Endothelial cell of umbilical vein (primary cell): Measurements from ENCODE around the gene PRRC2C.

Source experiments
- MYC ChIP-seq: IDR thresholded peaks from one replicate; pipeline ENCODE4 v1.6.1; 2011; ENCODE audit warnings: mild to moderate bottlenecking, low read depth, low read length
- POLR2A ChIP-seq: IDR thresholded peaks from 2 replicates; pipeline ENCODE4 v1.6.1; 2012; ENCODE audit warnings: low read depth, mild to moderate bottlenecking, control low read depth, low read length
- TF ChIP-seq, protein P1 (sequence below), 2 donors: IDR thresholded peaks; 1 replicate in 1 of 2; 2 replicates in 1 of 2; pipeline ENCODE4 v1.5.1; 2011; ENCODE audit warnings: low read length in 2 of 2, mild to moderate bottlenecking in 2 of 2, moderate library complexity in 2 of 2, control low read depth in 1 of 2, inconsistent platforms in 1 of 2, low read depth in 1 of 2; ENCODE audit not compliant: insufficient read depth in 1 of 2; ENCODE audit errors: extremely low read depth in 1 of 2

GRCh38 chr1:171501305-171502024 lies 16.1 kb downstream of the PRRC2C start:
- TF ChIP-seq, protein P1, sequence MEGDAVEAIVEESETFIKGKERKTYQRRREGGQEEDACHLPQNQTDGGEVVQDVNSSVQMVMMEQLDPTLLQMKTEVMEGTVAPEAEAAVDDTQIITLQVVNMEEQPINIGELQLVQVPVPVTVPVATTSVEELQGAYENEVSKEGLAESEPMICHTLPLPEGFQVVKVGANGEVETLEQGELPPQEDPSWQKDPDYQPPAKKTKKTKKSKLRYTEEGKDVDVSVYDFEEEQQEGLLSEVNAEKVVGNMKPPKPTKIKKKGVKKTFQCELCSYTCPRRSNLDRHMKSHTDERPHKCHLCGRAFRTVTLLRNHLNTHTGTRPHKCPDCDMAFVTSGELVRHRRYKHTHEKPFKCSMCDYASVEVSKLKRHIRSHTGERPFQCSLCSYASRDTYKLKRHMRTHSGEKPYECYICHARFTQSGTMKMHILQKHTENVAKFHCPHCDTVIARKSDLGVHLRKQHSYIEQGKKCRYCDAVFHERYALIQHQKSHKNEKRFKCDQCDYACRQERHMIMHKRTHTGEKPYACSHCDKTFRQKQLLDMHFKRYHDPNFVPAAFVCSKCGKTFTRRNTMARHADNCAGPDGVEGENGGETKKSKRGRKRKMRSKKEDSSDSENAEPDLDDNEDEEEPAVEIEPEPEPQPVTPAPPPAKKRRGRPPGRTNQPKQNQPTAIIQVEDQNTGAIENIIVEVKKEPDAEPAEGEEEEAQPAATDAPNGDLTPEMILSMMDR (IDR thresholded peaks at IDR 0.05; ENCODE audit: extremely low read depth in 1 of 2, insufficient read depth in 1 of 2, low read depth in 1 of 2, low read length in 2 of 2) = no peak
- TF ChIP-seq POLR2A (no peak), MYC (no peak)
